Neural cell (in vitro differentiated cells): ENCODE data around the gene AGA. TPM values are rescaled to one million over a fixed set of nuclear protein-coding genes. Genes with fewer than 3 reads are reported as not detected.

Experiments
- H2AFZ ChIP-seq: fragments of 200-600, 300-800 bp; sonication (generic), shearing (Covaris generic); 2 replicates; pipeline ENCODE4 v1.6.0; 2014; ENCODE audit warnings: low read depth, mild to moderate bottlenecking, antibody characterized with exemption, low read length, moderate library complexity
- H3F3A ChIP-seq: fragments of 200-600 bp; shearing (Covaris generic); 2 replicates; pipeline ENCODE4 v1.6.1; 2016; ENCODE audit warnings: mild to moderate bottlenecking, moderate library complexity, mixed read lengths, antibody characterized with exemption, low read length; ENCODE audit not compliant: insufficient read depth, poor library complexity, severe bottlenecking
- H3K27ac ChIP-seq: fragments of 200-600, 300-800 bp; sonication (generic), shearing (Covaris generic); 2 replicates; pipeline ENCODE4 v1.5.1; 2014; ENCODE audit warnings: mild to moderate bottlenecking, low read length, moderate library complexity
- H3K27me3 ChIP-seq: fragments of 300-800, 200-600 bp; sonication (generic), shearing (Covaris generic); 2 replicates; pipeline ENCODE4 v1.6.0; 2014; ENCODE audit warnings: mild to moderate bottlenecking, low read depth, low read length, moderate library complexity; ENCODE audit not compliant: insufficient read depth
- H3K36me3 ChIP-seq: fragments of 300-800, 200-600 bp; sonication (generic), shearing (Covaris generic); 2 replicates; pipeline ENCODE4 v1.5.1; 2014; ENCODE audit warnings: mild to moderate bottlenecking, antibody characterized with exemption, low read length, moderate library complexity; ENCODE audit not compliant: insufficient read depth
- H3K4me2 ChIP-seq: fragments of 300-800, 200-600 bp; sonication (generic), shearing (Covaris generic); 2 replicates; pipeline ENCODE4 v1.6.0; 2014; ENCODE audit warnings: mild to moderate bottlenecking, low read length
- H3K4me3 ChIP-seq: fragments of 300-800, 200-600 bp; sonication (generic), shearing (Covaris generic); 2 replicates; pipeline ENCODE4 v1.5.1; 2014; ENCODE audit warnings: mild to moderate bottlenecking, low read length, moderate library complexity
- H3K79me2 ChIP-seq: fragments of 200-600 bp; shearing (Covaris generic); replicated peaks from 2 replicates; pipeline ENCODE4 v1.6.0; 2014; ENCODE audit warnings: mild to moderate bottlenecking, low read length, moderate library complexity; ENCODE audit not compliant: insufficient read depth
- H3K9ac ChIP-seq: fragments of 300-800, 200-600 bp; sonication (generic), shearing (Covaris generic); 2 replicates; pipeline ENCODE4 v1.6.1; 2016; ENCODE audit warnings: mild to moderate bottlenecking, low read length, mixed read lengths
- H3K9me2 ChIP-seq: fragments of 200-600 bp; shearing (Covaris generic); 2 replicates; pipeline ENCODE4 v1.6.1; 2016; ENCODE audit warnings: mild to moderate bottlenecking, low read length, mixed read lengths; ENCODE audit not compliant: insufficient read depth
- H3K9me3 ChIP-seq: fragments of 200-600, 300-800 bp; sonication (generic), shearing (Covaris generic); 2 replicates; pipeline ENCODE4 v1.6.1; 2016; ENCODE audit warnings: mild to moderate bottlenecking, mixed run types, low read length, moderate library complexity, mixed read lengths
- H4K20me1 ChIP-seq: fragments of 200-600 bp; shearing (Covaris generic); 2 replicates; pipeline ENCODE4 v1.6.1; 2016; ENCODE audit warnings: mild to moderate bottlenecking, mixed run types; ENCODE audit not compliant: insufficient read depth
- CTCF ChIP-seq: fragments of 450-650 bp; IDR thresholded peaks from 2 replicates; pipeline ENCODE4 v1.5.1; 2014; ENCODE audit warnings: antibody characterized with exemption, mild to moderate bottlenecking, moderate library complexity; ENCODE audit not compliant: poor library complexity, severe bottlenecking
- EP300 ChIP-seq: fragments of 450-650 bp; conservative IDR thresholded peaks from 2 replicates; pipeline ENCODE4 v1.6.1; 2014; ENCODE audit warnings: antibody characterized with exemption, mild to moderate bottlenecking, moderate library complexity; ENCODE audit not compliant: poor library complexity, severe bottlenecking
- EZH2 ChIP-seq: fragments of 200-600, 300-800 bp; shearing (Covaris generic), sonication (generic); IDR thresholded peaks from 2 replicates; pipeline ENCODE4 v1.6.1; 2014; ENCODE audit warnings: antibody characterized with exemption, low read length, borderline replicate concordance, mild to moderate bottlenecking; ENCODE audit not compliant: insufficient read depth, poor library complexity, severe bottlenecking
- MXI1 ChIP-seq: fragments of 450-650 bp; conservative IDR thresholded peaks from 2 replicates; pipeline ENCODE4 v1.6.1; 2014; ENCODE audit warnings: antibody characterized with exemption, mild to moderate bottlenecking; ENCODE audit not compliant: poor library complexity, severe bottlenecking
- POLR2AphosphoS5 ChIP-seq: IDR thresholded peaks from 2 replicates; pipeline ENCODE4 v1.6.1; 2012
- RAD21 ChIP-seq: fragments of 450-650 bp; conservative IDR thresholded peaks from 2 replicates; pipeline ENCODE4 v1.6.1; 2014; ENCODE audit warnings: antibody characterized with exemption, mild to moderate bottlenecking, moderate library complexity
- REST ChIP-seq: IDR thresholded peaks from 2 replicates; pipeline ENCODE4 v1.6.1; 2012; ENCODE audit warnings: borderline replicate concordance
- SMC3 ChIP-seq: fragments of 450-650 bp; conservative IDR thresholded peaks from 2 replicates; pipeline ENCODE4 v1.6.1; 2014; ENCODE audit warnings: antibody characterized with exemption, mild to moderate bottlenecking, moderate library complexity; ENCODE audit not compliant: poor library complexity
- TAF1 ChIP-seq: IDR thresholded peaks from 2 replicates; pipeline ENCODE4 v1.6.1; 2012; ENCODE audit warnings: low read depth
- polyA minus RNA-seq: library from RNA; depleted of rRNA, polyadenylated mRNA; stranded (reverse); fragments of >200 nt; gene quantifications from 2 replicates; pipeline ENCODE4 v1.2.3, GENCODE V29; 2014
- polyA plus RNA-seq: library from polyadenylated mRNA; depleted of rRNA; stranded (reverse); fragments of >200 nt; gene quantifications from 2 replicates; pipeline ENCODE4 v1.2.3, GENCODE V29; 2014

Gene AGA
- 3.1 and 4.9 TPM in 2 replicates for polyA plus RNA-seq
- 1.5 and 2.5 TPM in 2 replicates for polyA minus RNA-seq

GRCh38 chr4:177441803-177442622 is at the start of gene AGA:
AGA (minus strand) TSS chr4:177442437; CDS start chr4:177442375, 62 bp downstream.
- no peaks in the 10 kb centered on the region for H3K36me3 ChIP-seq
- peak within 1 kb of the TSS; percentile 27 for H3K4me2 ChIP-seq
- no peaks in the 10 kb centered on the region for H3F3A ChIP-seq
- H3K9me2 ChIP-seq: no peaks in the 10 kb centered on the region
- TF ChIP-seq SMC3 (peak; percentile 37), POLR2AphosphoS5 (peak; percentile 41), REST (no peak), CTCF (no peak), EZH2 (no peak), MXI1 (peak; percentile 82), RAD21 (no peak), TAF1 (no peak), EP300 (peak; percentile 22)
- H3K9ac ChIP-seq: peak within 1 kb of the TSS; percentile 68
- H2AFZ ChIP-seq: peak within 1 kb of the TSS; percentile 74
- no peaks in the 10 kb centered on the region for H3K27me3 ChIP-seq
- H3K4me3 ChIP-seq: peak within 1 kb of the TSS; percentile 80
- no peaks in the 10 kb centered on the region for H3K79me2 ChIP-seq
- no peaks in the 10 kb centered on the region for H4K20me1 ChIP-seq
- no peaks in the 10 kb centered on the region for H3K9me3 ChIP-seq
- H3K27ac ChIP-seq: peak within 1 kb of the TSS; percentile 29

- Histone ChIP-seq H3K4me3 (no peak overlapping the region), H3K36me3 (no peaks in the 10 kb centered on the region), H3K27me3 (no peaks in the 10 kb centered on the region), H3F3A (no peaks in the 10 kb centered on the region), H3K4me2 (no peak overlapping the region), H3K9ac (no peak overlapping the region), H2AFZ (no peak overlapping the region), H3K9me2 (no peaks in the 10 kb centered on the region), H4K20me1 (no peaks in the 10 kb centered on the region), H3K27ac (no peak overlapping the region), H3K79me2 (no peaks in the 10 kb centered on the region), H3K9me3 (no peaks in the 10 kb centered on the region)
- TF ChIP-seq REST (no peak), SMC3 (no peak), EP300 (no peak), POLR2AphosphoS5 (no peak), EZH2 (no peak), RAD21 (no peak), MXI1 (no peak), CTCF (no peak), TAF1 (no peak)
Observed at GRCh38 chr4:177492022-177492421, 49.8 kb upstream of the AGA start.
